Uterus (tissue), 2 donors: ENCODE data around the gene ABCC8.

Experiments
- CTCF ChIP-seq, 4 experiments: fragments of 200-600 bp in 2 of 4; fragments of 450-650 bp in 2 of 4; sonication (generic) in 2 of 4; IDR thresholded peaks; one replicate each; pipeline ENCODE4 v1.5.1; 2016 to 2019; ENCODE audit warnings: antibody characterized with exemption in 4 of 4, mild to moderate bottlenecking in 2 of 4, moderate library complexity in 1 of 4
- POLR2A ChIP-seq, 2 donors: fragments of 450-650 bp; IDR thresholded peaks; one replicate each; pipeline ENCODE4 v1.6.1; 2016; ENCODE audit warnings: antibody characterized with exemption in 2 of 2, mild to moderate bottlenecking in 1 of 2, moderate library complexity in 1 of 2

GRCh38 chr11:17347676-17348075 lies 129.0 kb downstream of the ABCC8 start:
- TF ChIP-seq POLR2A (IDR thresholded peaks at IDR 0.05) (no peak), CTCF (IDR thresholded peaks at IDR 0.05) (no peak)
